SK-N-SH (cell line): ENCODE measurements around the gene GRAMD1B.

ENCODE experiments used
- CHD2 ChIP-seq: fragments of 150-350 bp; IDR thresholded peaks from 2 replicates; pipeline ENCODE4 v1.6.1; 2018; ENCODE audit warnings: low read length; ENCODE audit not compliant: partially characterized antibody
- CTCF ChIP-seq: fragments of 200-600 bp; sonication (generic); IDR thresholded peaks from 2 replicates; pipeline ENCODE4 v1.6.1; 2017; ENCODE audit warnings: antibody characterized with exemption, mild to moderate bottlenecking, moderate library complexity
- MAX ChIP-seq: IDR thresholded peaks from 2 replicates; pipeline ENCODE4 v1.4.0; 2012; ENCODE audit warnings: low read depth
- RAD21 ChIP-seq: IDR thresholded peaks from 2 replicates; pipeline ENCODE4 v1.6.1; 2012; ENCODE audit warnings: mild to moderate bottlenecking, low read length
- RFX5 ChIP-seq: IDR thresholded peaks from 2 replicates; pipeline ENCODE4 v1.6.1; 2012; ENCODE audit warnings: mild to moderate bottlenecking, improper control_type of control experiment, low read length
- SIN3A ChIP-seq: IDR thresholded peaks from 2 replicates; pipeline ENCODE4 v1.6.1; 2012; ENCODE audit warnings: low read depth, mild to moderate bottlenecking, low read length, moderate library complexity, borderline replicate concordance
- ZBTB33 ChIP-seq: IDR thresholded peaks from 2 replicates; pipeline ENCODE4 v1.4.0; 2012; ENCODE audit warnings: low read depth, borderline replicate concordance

- TF ChIP-seq CHD2 (no peak), ZBTB33 (no peak), CTCF (no peak), MAX (no peak), RFX5 (no peak), SIN3A (no peak), RAD21 (no peak)
These were observed 164.9 kb downstream of the GRAMD1B start for GRCh38 chr11:123594921-123595320.
